Colonic mucosa (tissue), 4 donors: Measurements from ENCODE around the gene TADA3. TPM values are rescaled to one million over a fixed set of nuclear protein-coding genes. Genes with fewer than 3 reads are reported as not detected.

Experiments
- DNase-seq: peaks from one replicate; pipeline ENCODE4 v3.0.0-alpha.2; 2020
- H3K27ac ChIP-seq: fragments of 200-600 bp; one replicate; pipeline ENCODE4 v1.8.0; 2021
- H3K27me3 ChIP-seq: fragments of 200-600 bp; one replicate; pipeline ENCODE4 v1.8.0; 2021
- H3K36me3 ChIP-seq: fragments of 200-600 bp; one replicate; pipeline ENCODE4 v1.8.0; 2021
- H3K4me1 ChIP-seq: fragments of 200-600 bp; one replicate; pipeline ENCODE4 v1.8.0; 2021; ENCODE audit warnings: mild to moderate bottlenecking
- H3K4me3 ChIP-seq: fragments of 200-600 bp; one replicate; pipeline ENCODE4 v1.8.0; 2021
- H3K9ac ChIP-seq, 2 donors: one replicate each; pipeline ENCODE4 v1.7.0; 2013; ENCODE audit warnings: control low read depth in 2 of 2, low read depth in 2 of 2, low read length in 2 of 2
- H3K9me3 ChIP-seq: fragments of 200-600 bp; one replicate; pipeline ENCODE4 v1.8.0; 2021
- CTCF ChIP-seq: fragments of 200-600 bp; IDR thresholded peaks from one replicate; pipeline ENCODE4 v1.8.0; 2022; ENCODE audit warnings: antibody characterized with exemption, mild to moderate bottlenecking
- intact Hi-C: fragments of 100-400 bp; cut with DNase I; formaldehyde crosslinking; loops from one replicate; pipeline ENCODE4 v1.14.1; 2022
- total RNA-seq, 2 donors: library from RNA; stranded (reverse); fragmentation: NEBNext Ultra II Directional in 1 of 2; extraction: Animal tissue kit (Norgen Biotek cat#: 25700) in 1 of 2; gene quantifications; one replicate each; pipeline ENCODE4 v1.2.1, GENCODE V29; 2021
- donor health status: healthy.
- donor health status: DM: no; HTN: no; CAD: no.
- donor health status: DM: no; HTN: no; CAD: no.

Gene TADA3
- total RNA-seq, 2 donors from 2014 or later: 60.1 to 66.4 TPM

- Histone ChIP-seq H3K27ac (no peak overlapping the region), H3K4me1 (no peaks in the 10 kb centered on the region), H3K4me3 (no peak overlapping the region), H3K27me3 (no peaks in the 10 kb centered on the region), H3K9me3 (no peaks in the 10 kb centered on the region), H3K36me3 (no peaks in the 10 kb centered on the region), H3K9ac (no peak overlapping the region)
- intact Hi-C loops: no loop called here
- TF ChIP-seq CTCF: no peak
- DNase-seq: no peak
Measured at GRCh38 chr3:9782770-9783169, 9.5 kb downstream of the TADA3 start.

- no peaks in the 10 kb centered on the region for H3K36me3 ChIP-seq
- no peaks in the 10 kb centered on the region for H3K27me3 ChIP-seq
- H3K4me3 ChIP-seq: no peak overlapping the region
- no peak for TF ChIP-seq CTCF
- no peaks in the 10 kb centered on the region for H3K9me3 ChIP-seq
- intact Hi-C loops: no loop called here
- H3K27ac ChIP-seq: no peak overlapping the region
- no peak for DNase-seq
- no peaks in the 10 kb centered on the region for H3K4me1 ChIP-seq
- no peak overlapping the region for H3K9ac ChIP-seq
Measured at GRCh38 chr3:9781978-9782603, 10.2 kb downstream of the TADA3 start.

GRCh38 chr3:9781551-9781950 lies 10.7 kb downstream of the TADA3 start:
- Histone ChIP-seq H3K9ac (no peak overlapping the region), H3K4me3 (no peak overlapping the region), H3K36me3 (no peaks in the 10 kb centered on the region), H3K27me3 (no peaks in the 10 kb centered on the region), H3K9me3 (no peaks in the 10 kb centered on the region), H3K27ac (no peak overlapping the region), H3K4me1 (no peaks in the 10 kb centered on the region)
- TF ChIP-seq CTCF: no peak
- no peak for DNase-seq
- intact Hi-C loops: no loop called here

- Histone ChIP-seq H3K4me3 (no peak overlapping the region), H3K9ac (no peak overlapping the region), H3K4me1 (no peaks in the 10 kb centered on the region), H3K36me3 (no peaks in the 10 kb centered on the region), H3K9me3 (no peaks in the 10 kb centered on the region), H3K27ac (no peak overlapping the region), H3K27me3 (no peaks in the 10 kb centered on the region)
- no peak for TF ChIP-seq CTCF
- DNase-seq: no peak
- intact Hi-C loops: no loop called here
Measured at GRCh38 chr3:9780910-9781309, 11.4 kb downstream of the TADA3 start.

GRCh38 chr3:9780458-9780812 lies 11.8 kb downstream of the TADA3 start:
- Histone ChIP-seq H3K4me1 (no peaks in the 10 kb centered on the region), H3K9me3 (no peaks in the 10 kb centered on the region), H3K27me3 (no peaks in the 10 kb centered on the region), H3K9ac (no peak overlapping the region), H3K36me3 (no peaks in the 10 kb centered on the region), H3K27ac (no peak overlapping the region), H3K4me3 (no peak overlapping the region)
- no peak for TF ChIP-seq CTCF
- no peak for DNase-seq
- intact Hi-C loops: no loop called here
